K562 (cell line): ENCODE measurements around the gene GARNL3. TPM values are rescaled to one million over a fixed set of nuclear protein-coding genes. Genes with fewer than 3 reads are reported as not detected.

Experiments used
- ATAC-seq: fragments of 200-7000 bp; cut with Tn5 transposase; 3 replicates; pipeline ENCODE4 v1.9.1; 2020; ENCODE audit warnings: moderate library complexity
- BruUV-seq: library from RNA; stranded (reverse); fragments of 400-500 nt; replicated peaks from 2 replicates; lab custom pipeline; 2021; lab: Mats Ljungman, UMichigan
- CTCF ChIA-PET: fragments of 300-600 bp; formaldehyde crosslinking; extraction: SDS; loops from one replicate; lab custom pipeline; 2021; ENCODE audit warnings: low intra/inter-chr PET ratio; lab: Yijun Ruan, JAX
- POLR2A ChIA-PET: fragments of 300-600, 350-650 bp; sonication (Branson Sonifier 250); formaldehyde crosslinking; extraction: SDS; loops from one replicate; lab custom pipeline; 2021; ENCODE audit warnings: antibody characterized with exemption, inconsistent platforms; lab: Yijun Ruan, JAX
- DNase-seq, 4 experiments: peaks; one replicate each; pipeline versions ENCODE4 v3.0.0 to v3.0.0-alpha.2; 2011 to 2018; ENCODE audit warnings: low spot score in 3 of 4, mixed read lengths in 3 of 4; ENCODE audit errors: extremely low read depth in 1 of 4
- FAIRE-seq: peaks from 2 replicates; lab custom pipeline; 2011; peaks lifted over from hg19 to GRCh38; lab: Jason Lieb, UNC
- H2AFZ ChIP-seq: 2 replicates; pipeline ENCODE4 v1.6.0; 2011; ENCODE audit warnings: low read depth, low read length, control low read depth, inconsistent platforms
- H3K27ac ChIP-seq: fragments of 200-600 bp; 3 replicates; pipeline ENCODE4 v1.8.0; 2011; ENCODE audit warnings: low read depth, mild to moderate bottlenecking, control low read depth, inconsistent platforms, low read length, moderate library complexity, mixed read lengths; ENCODE audit errors: extremely low read depth
- H3K27me3 ChIP-seq, 2 experiments: fragments of 300-600 bp in 1 of 2; 2 replicates in 1 of 2; 3 replicates in 1 of 2; pipeline versions ENCODE4 v1.6.0 to v1.8.0; 2011; ENCODE audit warnings: inconsistent platforms in 2 of 2, low read length in 2 of 2, mild to moderate bottlenecking in 1 of 2, mixed read lengths in 1 of 2, moderate library complexity in 1 of 2; ENCODE audit not compliant: control insufficient read depth in 2 of 2, insufficient read depth in 2 of 2
- H3K36me3 ChIP-seq: fragments of 300-600 bp; 3 replicates; pipeline ENCODE4 v1.8.0; 2011; ENCODE audit warnings: mild to moderate bottlenecking, low read length, inconsistent platforms; ENCODE audit not compliant: control insufficient read depth, insufficient read depth
- H3K4me1 ChIP-seq, 2 experiments: fragments of 200-600 bp in 1 of 2; replicated peaks in 1 of 2; 2 replicates in 1 of 2; 3 replicates in 1 of 2; pipeline versions ENCODE4 v1.5.1 to v1.8.0; 2011; ENCODE audit warnings: inconsistent platforms in 2 of 2, low read length in 2 of 2, mild to moderate bottlenecking in 1 of 2, mixed read lengths in 1 of 2, moderate library complexity in 1 of 2; ENCODE audit not compliant: control insufficient read depth in 2 of 2, insufficient read depth in 2 of 2
- H3K4me2 ChIP-seq: 2 replicates; pipeline ENCODE4 v1.6.1; 2011; ENCODE audit warnings: low read length, control low read depth, inconsistent platforms, mixed read lengths; ENCODE audit not compliant: insufficient read depth
- H3K4me3 ChIP-seq: fragments of 200-600 bp; sonication (generic), shearing (Covaris generic); 2 replicates; pipeline ENCODE4 v1.5.1; 2016; ENCODE audit warnings: control low read depth, inconsistent platforms
- H3K79me2 ChIP-seq: fragments of 200-600 bp; 3 replicates; pipeline ENCODE4 v1.8.0; 2011; ENCODE audit warnings: low read length, inconsistent platforms; ENCODE audit not compliant: control insufficient read depth, insufficient read depth
- H3K9ac ChIP-seq, 2 experiments: 2 replicates each; pipeline versions ENCODE4 v1.6.0 to v1.6.1; 2011; ENCODE audit warnings: low read depth in 2 of 2, low read length in 2 of 2, control low read depth in 1 of 2, inconsistent platforms in 1 of 2, mild to moderate bottlenecking in 1 of 2, mixed read lengths in 1 of 2; ENCODE audit not compliant: insufficient read depth in 1 of 2
- H3K9me1 ChIP-seq: one replicate; pipeline ENCODE4 v1.6.0; 2011; ENCODE audit warnings: inconsistent platforms, mild to moderate bottlenecking, low read length, moderate library complexity; ENCODE audit not compliant: control insufficient read depth, insufficient read depth
- H3K9me3 ChIP-seq: replicated peaks from 2 replicates; pipeline ENCODE4 v1.5.1; 2011; ENCODE audit warnings: low read depth, low read length, inconsistent platforms; ENCODE audit not compliant: control insufficient read depth, insufficient read depth
- H4K20me1 ChIP-seq: replicated peaks from 2 replicates; pipeline ENCODE4 v1.6.1; 2011; ENCODE audit warnings: low read length, inconsistent platforms, mixed read lengths; ENCODE audit not compliant: control insufficient read depth, insufficient read depth
- ADNP ChIP-seq: fragments of 200-800 bp; sonication (Bioruptor generic); IDR thresholded peaks from 2 replicates; pipeline ENCODE4 v1.6.1; 2016; ENCODE audit warnings: missing genetic modification characterization, missing compliant biosample characterization
- HNRNPK ChIP-seq: fragments of 200-400 bp; formaldehyde crosslinking; IDR thresholded peaks from one replicate; pipeline ENCODE4 v1.6.1; 2018; ENCODE audit warnings: mild to moderate bottlenecking, low read depth, low read length; ENCODE audit not compliant: poor library complexity, severe bottlenecking
- HNRNPLL ChIP-seq: fragments of 200-400 bp; formaldehyde crosslinking; IDR thresholded peaks from 2 replicates; pipeline ENCODE4 v1.6.1; 2017; ENCODE audit warnings: low read length, low read depth, mild to moderate bottlenecking; ENCODE audit not compliant: poor library complexity, severe bottlenecking
- HSF4 ChIP-seq: fragments of 250-450 bp; sonication (Bioruptor Pico); IDR thresholded peaks from 2 replicates; pipeline ENCODE4 v2.1.2; 2022; ENCODE audit warnings: mild to moderate bottlenecking, moderate library complexity, borderline replicate concordance
- NEUROD1 ChIP-seq: fragments of 150-350 bp; IDR thresholded peaks from 2 replicates; pipeline ENCODE4 v1.6.1; 2014; ENCODE audit warnings: borderline replicate concordance, low read length, low read depth; ENCODE audit not compliant: partially characterized antibody
- RCOR1 ChIP-seq, 2 experiments: IDR thresholded peaks; 2 replicates each; pipeline ENCODE4 v1.6.1; 2012; ENCODE audit warnings: low read depth in 2 of 2, low read length in 2 of 2, borderline replicate concordance in 1 of 2, improper control_type of control experiment in 1 of 2
- RUNX1 ChIP-seq: sonication (generic); IDR thresholded peaks from 2 replicates; pipeline ENCODE4 v1.6.1; 2016; ENCODE audit warnings: antibody characterized with exemption, low read depth
- SAP30 ChIP-seq: fragments of 200-600 bp; sonication (generic); IDR thresholded peaks from 2 replicates; pipeline ENCODE4 v1.6.1; 2012; ENCODE audit warnings: borderline replicate concordance, low read depth, mild to moderate bottlenecking, moderate library complexity, low read length, control low read depth, inconsistent platforms; ENCODE audit not compliant: insufficient read depth, poor library complexity, severe bottlenecking
- WGBS: fragments of 100-300 bp; shearing (Covaris generic); methylation state at CpG from one replicate; pipeline ENCODE4 v1.1.6; 2016; ENCODE audit warnings: low coverage, mixed read lengths; ENCODE audit not compliant: insufficient coverage; ENCODE audit errors: missing lambda C conversion rate; 5-methylcytosine and 5-hydroxymethylcytosine counted together
- in situ Hi-C: fragments of 300-500 bp; cut with MboI; formaldehyde crosslinking; loops from 4 replicates; pipeline ENCODE4 v1.15.0; 2018; ENCODE audit warnings: inconsistent platforms, mixed read lengths
- intact Hi-C: fragments of 100-400 bp; cut with micrococcal nuclease; formaldehyde crosslinking; loops from 2 replicates; pipeline ENCODE4 v1.14.2; 2022
- polyA plus RNA-seq, 8 experiments: library from polyadenylated mRNA; depleted of rRNA in 4 of 8; stranded (reverse) in 5 of 8; unstranded in 3 of 8; fragments of >200 nt; fragmentation: Nextera tagmentation in 2 of 8; fragmentation: Illumina TruSeq in 1 of 8; extraction: Ambion mirVana in 2 of 8; extraction: Trizol in 1 of 8; gene quantifications; 2 replicates each; pipeline versions ENCODE4 v1.2.1 to v1.2.3, GENCODE V29; 2011 to 2014; ENCODE audit warnings: inconsistent platforms in 1 of 8, missing spikeins in 1 of 8
- total RNA-seq, 7 experiments: library from RNA; depleted of rRNA in 6 of 7; stranded (reverse); fragments of >200 nt in 6 of 7; fragmentation: Illumina TruSeq in 2 of 7; extraction: Trizol in 2 of 7; gene quantifications; 2 replicates each; pipeline versions ENCODE4 v1.2.1 to v1.2.3, GENCODE V29; 2011 to 2021; ENCODE audit warnings: low replicate concordance in 1 of 7
- TF ChIP-seq, protein P1 (sequence below): fragments of 200-800 bp; sonication (Bioruptor generic); IDR thresholded peaks from 2 replicates; pipeline ENCODE4 v1.6.1; 2017; ENCODE audit warnings: missing genetic modification characterization, missing compliant biosample characterization

GARNL3 gene
- total and polyA plus RNA-seq, 9 of the 15 experiments (the other 6 are each of a cell fraction or from before 2014, with no cell fraction given): 0.35 to 2.7 (median 1.6) TPM

DNA sequence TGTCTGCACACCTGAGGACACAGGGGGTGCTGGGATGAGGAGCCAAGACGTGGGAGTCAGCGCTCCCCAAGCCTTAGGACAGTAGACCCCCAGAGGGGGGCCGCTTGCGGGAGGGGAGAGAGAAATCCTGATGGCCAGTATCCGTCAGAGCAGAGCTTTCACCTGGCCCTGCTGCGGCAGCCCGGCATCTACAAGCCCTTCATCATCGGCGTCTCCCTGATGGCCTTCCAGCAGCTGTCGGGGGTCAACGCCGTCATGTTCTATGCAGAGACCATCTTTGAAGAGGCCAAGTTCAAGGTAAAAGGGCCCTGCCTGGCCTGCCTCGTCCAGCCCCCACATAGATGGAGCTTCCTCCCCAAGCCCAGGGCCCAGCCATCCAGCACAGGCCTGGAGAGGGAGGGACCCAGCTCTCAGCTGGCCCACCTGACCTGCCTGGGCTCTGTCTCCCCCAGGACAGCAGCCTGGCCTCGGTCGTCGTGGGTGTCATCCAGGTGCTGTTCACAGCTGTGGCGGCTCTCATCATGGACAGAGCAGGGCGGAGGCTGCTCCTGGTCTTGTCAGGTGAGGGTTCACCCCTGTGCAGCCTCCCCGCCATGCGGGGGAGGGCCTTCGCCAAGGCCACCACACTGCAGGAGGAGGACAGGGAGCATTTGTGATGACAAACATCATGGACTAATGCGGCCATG is 139.1 kb downstream of the GARNL3 start:
- H3K4me2 ChIP-seq: no peak overlapping the region
- no peaks in the 10 kb centered on the region for H3K79me2 ChIP-seq
- intact Hi-C loops: no loop called here
- H2AFZ ChIP-seq: no peak overlapping the region
- no peak overlapping the region for H3K27ac ChIP-seq
- ATAC-seq (no peak), FAIRE-seq (no peak), DNase-seq (no peak)
- WGBS: 82% methylated on average over 17 of the region's 22 CpGs
- H3K36me3 ChIP-seq: no peaks in the 10 kb centered on the region
- peak overlapping the region in 1 of 2 experiments; percentile 28; a peak in 1 of 4 replicates for H3K9ac ChIP-seq
- H3K4me3 ChIP-seq: no peak overlapping the region
- ChIA-PET CTCF (no interaction called here), POLR2A (interaction anchor here (0.5 kb wide), 1 partner anchor 16 kb away, joined by 3 read pairs; no protein-coding TSS in a partner anchor)
- no peaks in the 10 kb centered on the region for H3K27me3 ChIP-seq
- TF ChIP-seq HNRNPLL (no peak), ADNP (tag) (no peak)
- no peaks in the 10 kb centered on the region; the same call in 1 of the 2 replicates for H4K20me1 ChIP-seq
- H3K4me1 ChIP-seq: peaks cover 2 to 40% of the 10 kb centered on the region in 2 experiments; a peak in 4 of 5 replicates
- H3K9me3 ChIP-seq: no peaks in the 10 kb centered on the region
- H3K9me1 ChIP-seq: peaks cover 6% of the 10 kb centered on the region
- in situ Hi-C loops: no loop called here
- BruUV-seq: no TSS peak

DNA sequence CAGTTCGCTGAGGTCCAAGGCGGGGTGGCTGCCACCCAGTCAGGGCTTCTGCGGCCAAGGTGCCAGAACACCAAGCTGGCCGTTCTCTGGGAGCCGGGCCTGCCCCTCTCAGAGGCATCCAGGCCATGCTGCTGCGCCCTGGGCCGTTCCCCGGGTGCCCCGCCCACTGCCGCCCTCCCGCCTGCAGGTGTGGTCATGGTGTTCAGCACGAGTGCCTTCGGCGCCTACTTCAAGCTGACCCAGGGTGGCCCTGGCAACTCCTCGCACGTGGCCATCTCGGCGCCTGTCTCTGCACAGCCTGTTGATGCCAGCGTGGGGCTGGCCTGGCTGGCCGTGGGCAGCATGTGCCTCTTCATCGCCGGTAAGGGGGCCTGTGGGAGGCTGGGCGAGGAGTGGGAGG is 140.1 kb downstream of the GARNL3 start:
- no peak for DNase-seq
- no peak for FAIRE-seq
- TF ChIP-seq NEUROD1 (no peak), RCOR1 (IDR thresholded peaks at IDR 0.05; ENCODE audit: borderline replicate concordance in 1 of 2, low read depth in 2 of 2, low read length in 2 of 2) (no peak), SAP30 (no peak), RUNX1 (no peak), HSF4 (CRISPR knock-in tag) (no peak), HNRNPK (no peak)
- TF ChIP-seq, protein P1, sequence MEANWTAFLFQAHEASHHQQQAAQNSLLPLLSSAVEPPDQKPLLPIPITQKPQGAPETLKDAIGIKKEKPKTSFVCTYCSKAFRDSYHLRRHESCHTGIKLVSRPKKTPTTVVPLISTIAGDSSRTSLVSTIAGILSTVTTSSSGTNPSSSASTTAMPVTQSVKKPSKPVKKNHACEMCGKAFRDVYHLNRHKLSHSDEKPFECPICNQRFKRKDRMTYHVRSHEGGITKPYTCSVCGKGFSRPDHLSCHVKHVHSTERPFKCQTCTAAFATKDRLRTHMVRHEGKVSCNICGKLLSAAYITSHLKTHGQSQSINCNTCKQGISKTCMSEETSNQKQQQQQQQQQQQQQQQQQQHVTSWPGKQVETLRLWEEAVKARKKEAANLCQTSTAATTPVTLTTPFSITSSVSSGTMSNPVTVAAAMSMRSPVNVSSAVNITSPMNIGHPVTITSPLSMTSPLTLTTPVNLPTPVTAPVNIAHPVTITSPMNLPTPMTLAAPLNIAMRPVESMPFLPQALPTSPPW: no peak
- TF ChIP-seq, all 486 proteins: peak for 0
- POLR2A ChIA-PET: no interaction called here
- Histone ChIP-seq H3K9me3 (no peaks in the 10 kb centered on the region), H3K4me1 (peaks cover 2 to 40% of the 10 kb centered on the region in 2 experiments; a peak in 4 of 5 replicates), H3K4me3 (no peak overlapping the region), H3K9me1 (peaks cover 6% of the 10 kb centered on the region), H2AFZ (no peak overlapping the region), H3K36me3 (no peaks in the 10 kb centered on the region), H4K20me1 (no peaks in the 10 kb centered on the region; the same call in 1 of the 2 replicates), H3K79me2 (no peaks in the 10 kb centered on the region), H3K4me2 (no peak overlapping the region), H3K27ac (no peak overlapping the region), H3K27me3 (no peaks in the 10 kb centered on the region), H3K9ac (no peak overlapping the region; a peak in 1 of 4 replicates)
- BruUV-seq: no TSS peak
- in situ Hi-C loops (no loop called here), intact Hi-C loops (no loop called here)
- CTCF ChIA-PET: no interaction called here
- 84% methylated on average over 21 of the region's 23 CpGs for WGBS
- ATAC-seq: no peak
